WTC11 (cell line): ENCODE data around the gene NPPA.

Source experiments
- IRF2 ChIP-seq: sonication (generic); formaldehyde crosslinking; IDR thresholded peaks from 2 replicates; pipeline ENCODE4 v1.8.0; 2022; ENCODE audit warnings: low read depth, missing genetic modification reagents, borderline replicate concordance
- NR2C2 ChIP-seq: sonication (generic); formaldehyde crosslinking; IDR thresholded peaks from 2 replicates; pipeline ENCODE4 v1.8.0; 2022; ENCODE audit warnings: mild to moderate bottlenecking, missing genetic modification reagents
- TF ChIP-seq, protein P1 (sequence below): fragments of 200-600 bp; IDR thresholded peaks from 2 replicates; pipeline ENCODE4 v1.8.0; 2022; ENCODE audit warnings: antibody characterized with exemption

DNA sequence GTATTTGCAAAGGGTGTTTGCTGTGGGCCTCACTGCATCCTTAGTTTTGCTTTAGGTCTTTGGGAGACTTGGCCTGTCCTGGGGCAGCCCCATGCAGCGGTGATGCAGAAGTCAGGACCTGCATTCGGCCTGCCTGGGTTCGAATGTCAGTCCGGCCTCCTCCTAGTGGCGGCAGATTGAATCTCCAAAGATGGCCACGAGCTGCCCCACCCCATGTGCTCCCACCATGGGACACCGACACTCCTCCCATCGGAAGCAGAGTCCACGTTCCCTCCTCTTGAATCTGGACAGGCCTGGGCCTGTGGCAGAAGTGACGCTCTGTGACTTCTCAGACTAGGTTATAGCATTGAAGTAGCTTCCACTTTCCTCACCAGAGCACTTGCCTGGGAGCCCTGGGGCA is 27.5 kb upstream of the NPPA start:
- TF ChIP-seq, protein P1, sequence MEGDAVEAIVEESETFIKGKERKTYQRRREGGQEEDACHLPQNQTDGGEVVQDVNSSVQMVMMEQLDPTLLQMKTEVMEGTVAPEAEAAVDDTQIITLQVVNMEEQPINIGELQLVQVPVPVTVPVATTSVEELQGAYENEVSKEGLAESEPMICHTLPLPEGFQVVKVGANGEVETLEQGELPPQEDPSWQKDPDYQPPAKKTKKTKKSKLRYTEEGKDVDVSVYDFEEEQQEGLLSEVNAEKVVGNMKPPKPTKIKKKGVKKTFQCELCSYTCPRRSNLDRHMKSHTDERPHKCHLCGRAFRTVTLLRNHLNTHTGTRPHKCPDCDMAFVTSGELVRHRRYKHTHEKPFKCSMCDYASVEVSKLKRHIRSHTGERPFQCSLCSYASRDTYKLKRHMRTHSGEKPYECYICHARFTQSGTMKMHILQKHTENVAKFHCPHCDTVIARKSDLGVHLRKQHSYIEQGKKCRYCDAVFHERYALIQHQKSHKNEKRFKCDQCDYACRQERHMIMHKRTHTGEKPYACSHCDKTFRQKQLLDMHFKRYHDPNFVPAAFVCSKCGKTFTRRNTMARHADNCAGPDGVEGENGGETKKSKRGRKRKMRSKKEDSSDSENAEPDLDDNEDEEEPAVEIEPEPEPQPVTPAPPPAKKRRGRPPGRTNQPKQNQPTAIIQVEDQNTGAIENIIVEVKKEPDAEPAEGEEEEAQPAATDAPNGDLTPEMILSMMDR: no peak
- TF ChIP-seq IRF2 (CRISPR knock-in tag) (no peak), NR2C2 (no peak)
